Activated naive CD8-positive, alpha-beta T cell (primary cell): ENCODE measurements around the gene HACD2.
"Not testable (repeated sequence)": the region's sequence is repeated elsewhere in the genome, so short reads cannot be mapped to it uniquely, and the experiment has no call there.

ENCODE experiments used
- H3K27ac Mint-ChIP-seq: one replicate; pipeline ENCODE4 v1.8.0; 2021; ENCODE audit warnings: mixed read lengths
- H3K27me3 Mint-ChIP-seq: one replicate; pipeline ENCODE4 v1.8.0; 2021; ENCODE audit warnings: mixed read lengths
- H3K36me3 Mint-ChIP-seq: one replicate; pipeline ENCODE4 v1.8.0; 2021; ENCODE audit warnings: mixed read lengths
- H3K4me1 Mint-ChIP-seq: one replicate; pipeline ENCODE4 v1.8.0; 2021; ENCODE audit warnings: low read depth, mixed read lengths
- H3K4me3 Mint-ChIP-seq: one replicate; pipeline ENCODE4 v1.8.0; 2021; ENCODE audit warnings: mild to moderate bottlenecking, mixed read lengths
- H3K9me3 Mint-ChIP-seq: one replicate; pipeline ENCODE4 v1.8.0; 2021; ENCODE audit warnings: low read depth, mixed read lengths

HACD2 gene

DNA sequence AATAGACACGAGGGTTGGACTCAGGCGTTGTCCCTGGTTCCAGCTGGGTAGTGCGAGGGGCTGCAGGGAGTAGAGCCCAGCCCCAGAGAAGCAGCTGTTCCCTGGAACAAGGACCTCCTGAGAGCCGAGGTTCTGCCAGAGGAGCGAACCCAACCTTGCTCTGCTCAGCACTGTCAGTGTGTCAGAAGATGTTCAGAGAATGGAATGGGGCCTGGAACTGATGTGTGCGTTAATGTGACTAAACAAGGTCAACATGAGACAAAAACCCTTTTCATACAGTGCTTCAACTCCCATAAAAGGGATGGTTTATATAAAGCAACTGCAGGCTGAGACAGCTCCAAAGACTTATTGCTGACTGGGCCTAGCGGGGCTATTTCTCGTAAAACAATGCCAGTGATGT is 35.5 kb upstream of the HACD2 start:
- Mint-ChIP-seq H3K4me3 (no peak overlapping the region), H3K36me3 (no peaks in the 10 kb centered on the region), H3K4me1 (no peaks in the 10 kb centered on the region), H3K9me3 (no peaks in the 10 kb centered on the region), H3K27ac (no peak overlapping the region), H3K27me3 (no peaks in the 10 kb centered on the region)

DNA sequence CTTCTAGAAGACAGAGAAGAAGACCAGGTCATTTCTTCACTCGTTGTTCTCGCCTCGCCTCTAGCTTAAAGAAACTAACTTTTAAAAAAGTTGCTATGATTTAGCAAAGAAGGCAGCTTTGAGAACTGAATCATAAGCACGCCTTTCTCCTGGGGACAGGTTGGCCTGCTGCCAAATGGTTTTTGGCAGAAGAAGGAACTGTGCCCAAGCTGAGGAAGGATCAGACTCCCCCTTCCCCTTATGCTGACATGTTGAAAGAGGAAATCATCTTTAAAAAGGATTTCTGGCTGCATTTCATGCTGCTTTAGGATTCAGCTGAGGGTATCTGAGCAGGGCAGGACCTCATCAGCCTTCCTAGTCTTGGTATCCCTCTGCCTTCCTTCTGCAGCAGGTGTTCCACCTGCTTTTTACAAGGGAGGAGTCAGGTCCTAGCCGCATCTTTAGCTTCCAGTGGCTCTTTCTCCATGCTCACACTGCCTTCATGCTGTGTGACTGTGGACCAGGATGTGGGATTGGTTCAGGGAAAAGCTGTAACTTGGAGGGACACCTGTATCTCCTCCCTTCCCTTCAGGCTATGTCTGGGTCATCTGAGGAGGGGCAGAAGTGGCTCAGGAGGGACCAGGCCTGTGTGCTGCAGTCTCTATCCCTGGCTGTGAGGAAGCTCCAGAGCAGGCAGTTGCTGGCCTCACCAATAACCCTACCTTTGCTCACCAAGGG is 34.1 kb upstream of the HACD2 start:
- no peak overlapping the region for H3K27ac Mint-ChIP-seq
- no peak overlapping the region for H3K4me3 Mint-ChIP-seq
- no peaks in the 10 kb centered on the region for H3K9me3 Mint-ChIP-seq
- H3K4me1 Mint-ChIP-seq = no peaks in the 10 kb centered on the region
- peaks cover 2% of the 10 kb centered on the region for H3K36me3 Mint-ChIP-seq
- no peaks in the 10 kb centered on the region for H3K27me3 Mint-ChIP-seq

DNA sequence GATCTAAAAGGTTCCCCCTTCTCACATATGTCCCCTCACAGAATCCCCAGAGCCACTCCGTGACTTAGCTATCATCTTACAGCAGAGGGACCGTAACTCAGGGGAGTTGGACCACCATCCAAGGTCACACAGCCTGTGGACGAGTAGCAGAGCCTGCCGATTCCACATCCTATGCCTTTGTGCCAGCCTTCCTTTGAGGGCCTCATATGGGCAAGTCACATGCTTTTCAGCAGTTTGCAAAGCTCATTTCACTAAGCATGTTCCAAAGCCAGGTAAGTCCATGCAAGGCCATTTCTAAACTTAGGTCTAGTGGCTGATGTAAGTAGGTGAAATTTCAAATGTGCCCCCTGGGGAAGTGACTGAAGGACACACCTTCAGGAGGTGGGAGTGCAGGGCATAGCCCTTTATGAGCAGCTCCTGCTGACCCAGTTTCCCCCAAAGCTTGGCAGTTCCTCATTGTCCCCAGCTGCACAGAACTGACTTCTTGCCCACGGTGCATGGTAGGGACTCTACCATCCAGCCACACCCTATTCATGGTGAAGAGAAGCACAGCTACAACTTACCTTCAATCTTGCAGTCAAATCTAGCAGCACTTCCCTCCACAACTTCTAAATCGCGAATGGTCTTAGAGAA is 33.3 kb upstream of the HACD2 start:
- no peaks in the 10 kb centered on the region for H3K9me3 Mint-ChIP-seq
- H3K27ac Mint-ChIP-seq = no peak overlapping the region
- no peaks in the 10 kb centered on the region for H3K4me1 Mint-ChIP-seq
- no peaks in the 10 kb centered on the region for H3K27me3 Mint-ChIP-seq
- no peak overlapping the region for H3K4me3 Mint-ChIP-seq
- peaks cover 7% of the 10 kb centered on the region for H3K36me3 Mint-ChIP-seq

DNA sequence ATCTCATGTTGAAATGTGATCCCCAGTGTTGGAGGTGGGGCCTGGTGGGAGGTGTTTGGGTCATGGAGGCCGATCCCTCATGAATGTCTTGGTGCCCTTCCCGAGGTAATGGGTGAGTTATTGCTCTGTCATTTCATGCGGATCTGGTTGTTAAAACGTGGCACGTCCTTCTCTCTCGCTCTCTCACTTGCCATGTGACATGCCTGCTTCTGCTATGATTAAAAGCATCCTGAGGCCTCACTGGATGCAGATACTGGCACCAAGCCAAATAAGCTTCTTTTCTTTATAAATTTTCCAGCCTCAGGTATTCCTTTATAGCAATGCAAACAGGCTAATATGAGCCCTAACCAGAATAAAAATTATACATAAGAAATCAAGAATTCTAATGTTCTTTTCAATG is 31.7 kb upstream of the HACD2 start:
- no peaks in the 10 kb centered on the region for H3K9me3 Mint-ChIP-seq
- no peak overlapping the region for H3K27ac Mint-ChIP-seq
- no peaks in the 10 kb centered on the region for H3K27me3 Mint-ChIP-seq
- H3K4me1 Mint-ChIP-seq = no peaks in the 10 kb centered on the region
- no peak overlapping the region for H3K4me3 Mint-ChIP-seq
- H3K36me3 Mint-ChIP-seq = peaks cover 11% of the 10 kb centered on the region

DNA sequence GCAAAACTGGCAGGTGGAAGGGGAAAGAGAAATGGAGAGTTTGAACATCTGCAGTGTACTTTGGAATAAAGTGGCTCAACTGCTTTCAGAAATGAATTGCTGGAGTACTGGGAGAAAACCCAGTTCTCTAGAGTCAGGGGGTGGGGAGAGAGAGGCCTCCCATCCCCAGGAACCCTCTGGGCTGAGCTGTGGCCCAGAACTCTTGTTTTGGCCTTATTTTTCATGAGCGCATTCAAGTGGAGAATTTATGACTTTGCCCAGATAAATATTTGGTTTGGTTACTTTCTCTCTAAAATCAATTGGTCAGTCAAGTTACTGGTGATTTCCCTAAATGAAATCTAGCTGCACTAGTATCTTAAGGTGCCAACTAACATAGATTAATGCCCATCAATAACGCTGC is 28.7 kb upstream of the HACD2 start:
- H3K27ac Mint-ChIP-seq = no peak overlapping the region
- H3K27me3 Mint-ChIP-seq = no peaks in the 10 kb centered on the region
- H3K4me3 Mint-ChIP-seq = no peak overlapping the region
- no peaks in the 10 kb centered on the region for H3K9me3 Mint-ChIP-seq
- no peaks in the 10 kb centered on the region for H3K4me1 Mint-ChIP-seq
- peaks cover 11% of the 10 kb centered on the region for H3K36me3 Mint-ChIP-seq

DNA sequence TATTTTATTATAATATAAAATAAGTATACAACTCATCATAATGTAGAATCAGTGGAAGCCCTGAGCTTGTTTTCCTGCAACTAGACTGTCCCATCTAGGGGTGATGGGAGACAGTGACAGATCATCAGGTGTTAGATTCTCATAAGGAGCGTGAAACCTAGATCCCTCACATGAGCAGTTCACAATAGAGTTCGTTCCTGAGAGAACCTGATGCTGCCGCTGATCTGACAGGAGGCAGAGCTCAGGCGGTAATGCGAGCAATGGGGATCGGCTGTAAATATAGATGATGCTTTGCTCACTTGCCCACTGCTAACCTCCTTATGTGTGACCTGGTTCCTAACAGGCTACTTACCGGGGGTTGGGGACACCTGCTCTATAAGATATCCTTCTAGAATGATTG is 26.8 kb upstream of the HACD2 start:
- not testable (repeated sequence) for H3K27me3 Mint-ChIP-seq, H3K4me3 Mint-ChIP-seq, H3K4me1 Mint-ChIP-seq, H3K9me3 Mint-ChIP-seq, H3K27ac Mint-ChIP-seq
- peaks cover 13% of the 10 kb centered on the region for H3K36me3 Mint-ChIP-seq

DNA sequence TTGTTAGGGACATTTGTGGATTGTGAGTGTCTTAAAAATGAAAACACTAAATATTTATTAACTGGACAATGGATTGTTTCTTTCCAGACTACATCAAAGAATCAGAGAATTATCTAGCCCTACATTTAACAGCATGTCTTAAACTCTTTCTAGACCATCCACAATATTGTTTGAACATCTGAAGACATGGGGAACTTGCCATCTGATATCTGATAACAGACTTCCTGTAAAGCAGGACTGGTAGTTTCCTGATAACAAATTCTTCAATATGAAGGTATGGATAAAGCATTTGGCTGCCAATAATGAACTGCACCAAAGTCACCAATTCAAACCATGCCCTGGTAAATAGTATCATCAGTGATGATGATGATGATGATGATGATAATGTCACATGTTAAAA is 26.2 kb upstream of the HACD2 start:
- no peaks in the 10 kb centered on the region for H3K27me3 Mint-ChIP-seq
- peaks cover 3% of the 10 kb centered on the region for H3K4me1 Mint-ChIP-seq
- no peak overlapping the region for H3K4me3 Mint-ChIP-seq
- no peaks in the 10 kb centered on the region for H3K9me3 Mint-ChIP-seq
- H3K36me3 Mint-ChIP-seq = peaks cover 13% of the 10 kb centered on the region
- no peak overlapping the region for H3K27ac Mint-ChIP-seq

DNA sequence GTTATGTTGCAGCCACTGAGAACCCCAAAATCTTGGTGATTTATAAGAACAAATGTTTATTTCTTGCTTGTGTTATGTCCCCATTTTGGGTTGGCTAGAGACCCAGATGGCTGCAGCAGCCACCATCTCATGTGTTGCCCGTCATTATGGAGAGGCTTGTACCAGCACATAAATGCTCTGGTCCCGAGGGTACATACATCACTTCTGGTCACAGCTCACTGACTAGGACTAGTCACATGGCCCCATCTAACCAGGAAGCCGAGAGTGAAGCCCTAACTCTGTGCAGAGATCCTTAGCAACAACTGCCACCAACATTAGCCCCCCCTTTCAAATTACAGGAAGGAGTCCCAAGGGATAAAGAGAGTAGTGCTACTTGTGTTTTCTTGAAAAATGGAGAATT is 25.5 kb upstream of the HACD2 start:
- Mint-ChIP-seq H3K27ac (no peak overlapping the region), H3K9me3 (no peaks in the 10 kb centered on the region), H3K27me3 (no peaks in the 10 kb centered on the region)

DNA sequence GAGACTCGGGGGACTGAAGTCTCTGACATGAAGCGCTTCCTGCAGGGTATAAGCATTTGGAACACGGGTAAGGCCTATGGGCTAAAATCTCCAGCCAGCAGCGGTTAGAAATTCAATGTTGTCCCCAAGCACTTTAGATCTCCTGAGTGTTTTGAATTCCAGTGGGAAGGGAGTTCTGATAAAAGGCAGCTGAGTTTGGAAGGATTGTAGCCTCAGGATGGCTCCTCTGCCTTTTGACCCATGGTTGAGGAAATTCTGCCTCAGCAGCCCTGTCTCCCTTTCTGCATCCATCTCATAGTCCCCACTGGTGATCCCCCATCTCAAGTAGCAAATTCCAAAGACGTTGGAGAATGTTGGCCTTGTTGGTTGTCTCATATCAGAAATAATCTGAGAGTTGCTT is 24.2 kb upstream of the HACD2 start:
- Mint-ChIP-seq H3K4me3 (no peak overlapping the region), H3K36me3 (peaks cover 13% of the 10 kb centered on the region), H3K4me1 (peaks cover 7% of the 10 kb centered on the region), H3K27me3 (no peaks in the 10 kb centered on the region), H3K27ac (no peak overlapping the region), H3K9me3 (no peaks in the 10 kb centered on the region)

More for the DNA sequence above, 25.5 kb upstream of the HACD2 start:
- Mint-ChIP-seq H3K36me3 (peaks cover 13% of the 10 kb centered on the region), H3K4me3 (no peak overlapping the region), H3K4me1 (peaks cover 5% of the 10 kb centered on the region)

DNA sequence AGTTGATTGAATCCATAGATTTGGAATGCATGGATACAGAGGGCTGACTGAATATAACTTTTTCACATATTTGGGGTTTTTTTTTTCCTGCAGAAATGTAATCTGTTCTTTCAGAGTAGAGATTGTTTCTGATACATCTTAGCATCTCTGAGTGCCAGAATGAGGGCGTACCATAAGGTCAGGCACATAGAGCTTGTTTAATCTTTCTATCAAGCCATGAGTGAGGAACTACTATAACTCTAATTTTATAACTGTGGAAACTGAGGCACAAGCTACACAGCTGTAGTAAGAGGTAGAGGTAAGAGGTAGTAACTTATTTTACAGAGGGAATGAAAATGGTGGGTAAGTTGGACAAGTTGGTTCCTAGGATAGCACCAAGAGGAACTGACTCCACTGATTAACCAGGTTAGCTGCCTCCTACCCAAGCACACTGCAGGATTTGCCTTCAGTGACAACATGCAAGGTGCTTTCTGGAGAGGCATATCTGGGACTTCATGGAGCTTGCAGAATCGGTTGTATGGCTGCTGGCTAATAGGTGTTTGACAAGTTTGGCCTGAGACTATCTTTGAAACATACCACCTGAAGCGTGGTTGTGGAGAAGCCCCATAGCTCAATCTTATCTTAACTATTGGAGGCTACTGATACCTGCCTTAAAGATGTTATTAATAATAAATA is 23.5 kb upstream of the HACD2 start:
- Mint-ChIP-seq H3K4me1 (peaks cover 7% of the 10 kb centered on the region), H3K27me3 (no peaks in the 10 kb centered on the region), H3K4me3 (no peak overlapping the region), H3K27ac (no peak overlapping the region), H3K9me3 (no peaks in the 10 kb centered on the region), H3K36me3 (peaks cover 9% of the 10 kb centered on the region)

DNA sequence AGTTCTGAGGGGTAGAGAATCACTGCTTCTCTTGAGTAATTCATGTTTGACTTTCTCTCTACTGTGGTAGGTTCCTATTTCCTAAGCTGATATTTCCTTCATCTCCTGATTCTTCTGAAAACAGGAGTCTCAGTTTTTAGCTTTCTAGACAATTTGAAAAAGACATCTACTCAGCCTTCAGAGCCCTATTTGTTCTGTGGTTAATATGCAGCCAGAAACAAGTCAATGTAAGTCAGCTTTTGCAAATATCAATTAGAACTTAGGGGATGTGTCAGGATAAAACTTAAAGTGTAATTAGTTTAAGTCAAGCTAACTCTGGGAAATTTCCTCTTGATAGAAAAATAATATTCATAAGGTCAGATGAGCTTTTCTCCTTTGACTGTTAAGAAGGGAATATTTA is 21.7 kb upstream of the HACD2 start:
- H3K4me3 Mint-ChIP-seq = no peak overlapping the region
- H3K9me3 Mint-ChIP-seq = no peaks in the 10 kb centered on the region
- H3K27ac Mint-ChIP-seq = no peak overlapping the region
- peaks cover 2% of the 10 kb centered on the region for H3K36me3 Mint-ChIP-seq
- peaks cover 7% of the 10 kb centered on the region for H3K4me1 Mint-ChIP-seq
- H3K27me3 Mint-ChIP-seq = no peaks in the 10 kb centered on the region

DNA sequence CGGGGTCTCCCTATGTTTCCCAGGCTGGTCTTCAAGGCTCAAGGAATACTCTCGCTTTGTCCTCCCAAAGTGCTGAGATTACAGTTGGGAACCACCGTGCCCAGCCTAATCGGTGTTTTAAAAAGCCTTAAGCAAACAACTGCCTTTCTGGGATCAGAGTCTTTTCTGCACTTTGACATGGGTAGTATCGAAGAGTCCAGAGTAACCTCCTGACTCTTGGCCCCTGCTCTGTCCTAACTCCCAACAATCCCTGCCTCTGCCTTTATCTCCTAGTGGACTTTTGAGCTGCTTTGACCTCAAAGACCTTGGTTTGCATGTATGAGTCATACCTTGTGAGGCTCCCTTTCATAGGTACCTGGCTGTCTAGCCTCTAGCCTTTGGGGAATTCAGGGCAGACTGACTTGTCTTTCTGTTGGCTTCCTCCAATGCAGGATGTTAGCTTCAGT is 21.0 kb upstream of the HACD2 start:
- H3K27me3 Mint-ChIP-seq = no peaks in the 10 kb centered on the region
- peaks cover 7% of the 10 kb centered on the region for H3K4me1 Mint-ChIP-seq
- H3K27ac Mint-ChIP-seq = no peak overlapping the region
- H3K36me3 Mint-ChIP-seq = peaks cover 4% of the 10 kb centered on the region
- H3K9me3 Mint-ChIP-seq = no peaks in the 10 kb centered on the region
- no peak overlapping the region for H3K4me3 Mint-ChIP-seq

DNA sequence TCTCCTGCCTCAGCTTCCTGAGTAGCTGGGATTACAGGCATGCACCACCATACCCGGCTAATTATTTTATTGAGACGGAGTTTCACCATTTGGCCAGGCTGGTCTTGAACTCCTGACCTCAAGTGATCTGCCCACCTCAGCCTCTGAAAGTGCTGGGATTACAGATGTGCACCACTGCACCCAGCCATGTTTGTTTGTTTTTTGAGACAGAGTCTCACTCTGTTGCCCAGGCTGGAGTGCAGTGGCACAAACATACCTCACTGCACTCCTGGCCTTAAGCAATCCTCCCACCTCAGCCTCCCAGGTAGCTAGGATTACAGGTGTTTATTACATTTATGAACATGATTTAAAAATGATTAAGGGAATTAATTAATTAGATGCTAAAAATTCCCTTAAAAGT is 18.3 kb upstream of the HACD2 start:
- H3K27ac Mint-ChIP-seq, H3K27me3 Mint-ChIP-seq, H3K9me3 Mint-ChIP-seq, H3K4me3 Mint-ChIP-seq, H3K4me1 Mint-ChIP-seq: not testable (repeated sequence)
- H3K36me3 Mint-ChIP-seq = peaks cover 11% of the 10 kb centered on the region

DNA sequence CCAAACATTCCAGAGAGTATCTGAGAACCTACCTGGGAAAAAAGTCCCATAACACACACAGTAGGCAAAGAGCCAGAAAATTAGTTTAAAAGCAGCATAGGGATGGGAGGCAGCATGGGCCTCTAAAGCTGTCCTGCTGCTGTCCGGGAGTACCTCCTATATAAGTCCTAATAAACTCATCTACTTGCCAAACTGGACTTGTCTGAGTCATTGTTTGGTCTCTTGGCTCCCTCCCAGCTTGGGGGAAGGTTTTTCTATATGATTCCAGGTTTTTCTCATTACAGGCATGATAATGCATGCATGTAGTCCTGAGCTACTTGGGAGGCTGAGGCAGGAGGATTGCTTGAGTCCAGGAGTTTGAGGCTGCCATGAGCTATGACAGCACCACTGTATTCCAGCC is 17.5 kb upstream of the HACD2 start:
- peaks cover 8% of the 10 kb centered on the region for H3K4me1 Mint-ChIP-seq
- no peaks in the 10 kb centered on the region for H3K27me3 Mint-ChIP-seq
- H3K27ac Mint-ChIP-seq = no peak overlapping the region
- H3K36me3 Mint-ChIP-seq = peaks cover 10% of the 10 kb centered on the region
- H3K9me3 Mint-ChIP-seq = no peaks in the 10 kb centered on the region
- H3K4me3 Mint-ChIP-seq = no peak overlapping the region

DNA sequence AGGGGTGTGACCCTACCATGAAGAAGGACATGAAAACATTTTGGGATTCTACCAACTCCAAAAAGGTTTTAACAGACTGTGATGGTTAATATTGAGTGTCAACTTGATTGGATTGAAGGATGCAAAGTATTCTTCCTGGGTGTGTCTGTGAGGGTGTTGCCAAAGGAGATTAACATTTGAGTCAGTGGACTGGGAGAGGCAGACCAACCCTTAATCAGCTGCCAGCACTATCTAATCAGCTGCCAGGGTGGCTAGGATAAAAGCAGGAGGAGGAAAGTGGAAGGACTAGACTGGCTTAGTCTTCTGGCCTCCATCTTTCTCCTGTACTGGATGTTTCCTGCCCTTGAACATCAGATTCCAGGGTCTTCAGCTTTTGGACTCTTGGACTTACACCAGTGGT is 16.0 kb upstream of the HACD2 start:
- not testable (repeated sequence) for H3K27me3 Mint-ChIP-seq, H3K4me3 Mint-ChIP-seq, H3K36me3 Mint-ChIP-seq, H3K9me3 Mint-ChIP-seq, H3K27ac Mint-ChIP-seq, H3K4me1 Mint-ChIP-seq
